Measurements from ENCODE around the gene ASB5. TPM values are rescaled to one million over a fixed set of nuclear protein-coding genes. Genes with fewer than 3 reads are reported as not detected.

Gene ASB5
- total RNA-seq, 2 donors from 2014 or later = 2.6 to 5.0 TPM

DNA sequence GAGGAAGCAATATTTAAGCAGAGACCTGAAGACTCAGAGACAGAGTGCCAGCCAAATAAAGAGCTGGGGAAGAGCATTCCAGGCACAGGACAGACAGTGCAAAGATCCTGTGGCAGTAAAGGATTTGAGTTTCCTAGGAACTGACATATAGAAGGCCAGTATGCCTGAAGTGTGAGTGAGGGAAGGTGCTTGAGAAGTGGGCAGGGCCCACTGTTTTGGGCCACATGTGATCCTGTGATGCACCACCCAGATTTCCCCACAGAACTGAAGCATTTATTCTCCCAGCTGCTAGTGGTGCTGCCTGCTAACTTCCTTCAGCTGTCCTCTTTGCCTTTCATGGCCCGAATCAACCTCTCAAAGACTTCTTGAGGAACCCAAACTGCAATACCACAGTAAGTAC, 23.9 kb upstream of the ASB5 start:
- no peaks in the 10 kb centered on the region for H3K4me1 ChIP-seq (replicated peaks)
- H3K27me3 ChIP-seq (replicated peaks; ENCODE audit: insufficient read depth) = no peaks in the 10 kb centered on the region
- H3K27ac ChIP-seq = no peak overlapping the region
- DNase-seq (ENCODE audit: low spot score) = no peak
- no peaks in the 10 kb centered on the region for H3K36me3 ChIP-seq
- 100% methylated on average over 1 of the region's 1 CpG for WGBS
- no peaks in the 10 kb centered on the region for H3K9me3 ChIP-seq
- no peak for TF ChIP-seq POLR2AphosphoS5 (IDR thresholded peaks at IDR 0.05)
- TF ChIP-seq POLR2A (IDR thresholded peaks at IDR 0.05) = no peak
- TF ChIP-seq, protein P1, sequence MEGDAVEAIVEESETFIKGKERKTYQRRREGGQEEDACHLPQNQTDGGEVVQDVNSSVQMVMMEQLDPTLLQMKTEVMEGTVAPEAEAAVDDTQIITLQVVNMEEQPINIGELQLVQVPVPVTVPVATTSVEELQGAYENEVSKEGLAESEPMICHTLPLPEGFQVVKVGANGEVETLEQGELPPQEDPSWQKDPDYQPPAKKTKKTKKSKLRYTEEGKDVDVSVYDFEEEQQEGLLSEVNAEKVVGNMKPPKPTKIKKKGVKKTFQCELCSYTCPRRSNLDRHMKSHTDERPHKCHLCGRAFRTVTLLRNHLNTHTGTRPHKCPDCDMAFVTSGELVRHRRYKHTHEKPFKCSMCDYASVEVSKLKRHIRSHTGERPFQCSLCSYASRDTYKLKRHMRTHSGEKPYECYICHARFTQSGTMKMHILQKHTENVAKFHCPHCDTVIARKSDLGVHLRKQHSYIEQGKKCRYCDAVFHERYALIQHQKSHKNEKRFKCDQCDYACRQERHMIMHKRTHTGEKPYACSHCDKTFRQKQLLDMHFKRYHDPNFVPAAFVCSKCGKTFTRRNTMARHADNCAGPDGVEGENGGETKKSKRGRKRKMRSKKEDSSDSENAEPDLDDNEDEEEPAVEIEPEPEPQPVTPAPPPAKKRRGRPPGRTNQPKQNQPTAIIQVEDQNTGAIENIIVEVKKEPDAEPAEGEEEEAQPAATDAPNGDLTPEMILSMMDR (IDR thresholded peaks at IDR 0.05) = no peak
- intact Hi-C loops (cut with DNase I) = no loop called here
- no peak overlapping the region for H3K4me3 ChIP-seq

DNA sequence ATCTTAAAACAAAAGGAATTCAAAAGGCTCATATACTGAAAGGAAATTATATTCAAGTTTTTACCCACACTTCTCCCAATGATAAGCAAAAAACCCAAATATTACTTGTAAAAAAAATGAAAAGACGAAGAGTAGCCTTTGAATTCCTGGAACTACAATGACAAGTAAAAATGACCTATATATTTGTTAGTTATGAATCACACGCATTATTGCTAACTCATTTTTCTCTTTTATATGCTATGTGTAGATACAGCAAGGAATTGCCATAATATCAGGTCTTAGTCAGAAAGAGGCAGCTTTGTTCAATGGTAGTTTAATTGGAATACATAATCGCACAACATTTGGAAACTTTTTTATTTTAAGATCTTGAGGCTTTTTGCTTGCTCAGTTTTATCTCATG, 22.7 kb upstream of the ASB5 start:
- Histone ChIP-seq H3K36me3 (no peaks in the 10 kb centered on the region), H3K4me1 (replicated peaks) (no peaks in the 10 kb centered on the region), H3K27me3 (replicated peaks; ENCODE audit: insufficient read depth) (no peaks in the 10 kb centered on the region), H3K4me3 (no peak overlapping the region), H3K27ac (no peak overlapping the region), H3K9me3 (no peaks in the 10 kb centered on the region)
- 88% methylated on average over 3 of the region's 3 CpGs for WGBS
- intact Hi-C loops (cut with DNase I) = no loop called here
- no peak for DNase-seq (ENCODE audit: low spot score)
- no peak for TF ChIP-seq POLR2A (IDR thresholded peaks at IDR 0.05)
- TF ChIP-seq, protein P1 (IDR thresholded peaks at IDR 0.05) = no peak

GRCh38 chr4:176290520-176290919, 21.5 kb upstream of the ASB5 start:
- no peaks in the 10 kb centered on the region for H3K4me1 ChIP-seq (replicated peaks)
- TF ChIP-seq, protein P1 (IDR thresholded peaks at IDR 0.05) = no peak
- TF ChIP-seq POLR2AphosphoS5 (IDR thresholded peaks at IDR 0.05) (no peak), POLR2A (IDR thresholded peaks at IDR 0.05) (no peak)
- no peaks in the 10 kb centered on the region for H3K9me3 ChIP-seq
- WGBS = 85% methylated on average over 3 of the region's 3 CpGs
- intact Hi-C loops (cut with DNase I) = no loop called here
- no peak for DNase-seq (ENCODE audit: low spot score)
- H3K36me3 ChIP-seq = no peaks in the 10 kb centered on the region
- no peak overlapping the region for H3K4me3 ChIP-seq
- no peaks in the 10 kb centered on the region for H3K27me3 ChIP-seq (replicated peaks; ENCODE audit: insufficient read depth)
- H3K27ac ChIP-seq = no peak overlapping the region

GRCh38 chr4:176289561-176289960, 20.5 kb upstream of the ASB5 start:
- DNase-seq (ENCODE audit: low spot score) = no peak
- WGBS = 76% methylated on average over 6 of the region's 6 CpGs
- intact Hi-C loops (cut with DNase I) = loop anchor here (10.0 kb wide), 1 partner anchor 255 kb away; no protein-coding TSS in a partner anchor
- no peaks in the 10 kb centered on the region for H3K9me3 ChIP-seq
- no peaks in the 10 kb centered on the region for H3K4me1 ChIP-seq (replicated peaks)
- TF ChIP-seq POLR2AphosphoS5 (IDR thresholded peaks at IDR 0.05) = no peak
- no peak for TF ChIP-seq POLR2A (IDR thresholded peaks at IDR 0.05)
- TF ChIP-seq, protein P1 (IDR thresholded peaks at IDR 0.05) = no peak
- no peaks in the 10 kb centered on the region for H3K27me3 ChIP-seq (replicated peaks; ENCODE audit: insufficient read depth)
- H3K36me3 ChIP-seq = no peaks in the 10 kb centered on the region
- no peak overlapping the region for H3K27ac ChIP-seq
- no peak overlapping the region for H3K4me3 ChIP-seq

DNA sequence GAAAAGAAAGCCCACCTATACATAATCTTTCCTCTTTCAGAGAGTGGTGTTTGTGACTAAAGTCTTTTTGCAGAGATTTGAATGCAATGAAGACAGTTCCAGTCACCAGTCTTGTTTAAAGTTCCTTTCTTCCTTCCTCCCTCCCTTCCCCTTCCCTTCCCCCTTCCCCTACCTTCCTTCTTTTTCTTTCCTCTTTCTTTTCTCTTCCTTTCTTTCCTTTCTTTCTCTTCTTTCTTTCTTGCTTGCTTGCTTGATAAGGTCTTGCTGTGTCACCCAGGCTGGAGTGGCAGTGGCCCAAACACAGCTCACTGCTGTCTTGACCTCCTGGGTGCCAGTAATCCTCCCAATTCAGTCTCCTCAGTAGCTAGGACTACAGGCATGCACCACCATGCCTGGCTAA, 19.0 kb upstream of the ASB5 start:
- Histone ChIP-seq H3K27ac (no peak overlapping the region), H3K9me3 (no peaks in the 10 kb centered on the region), H3K4me1 (replicated peaks) (no peaks in the 10 kb centered on the region), H3K27me3 (replicated peaks; ENCODE audit: insufficient read depth) (no peaks in the 10 kb centered on the region), H3K4me3 (no peak overlapping the region), H3K36me3 (no peaks in the 10 kb centered on the region)
- intact Hi-C loops (cut with DNase I) = loop anchor here (10.0 kb wide), 1 partner anchor 253 kb away; no protein-coding TSS in a partner anchor
- DNase-seq (ENCODE audit: low spot score) = no peak
- TF ChIP-seq, protein P1 (IDR thresholded peaks at IDR 0.05) = no peak
- TF ChIP-seq POLR2AphosphoS5 (IDR thresholded peaks at IDR 0.05) (no peak), POLR2A (IDR thresholded peaks at IDR 0.05) (no peak)

All from prostate gland (tissue), 2 donors.